DND-41 (cell line): ENCODE data around the gene ABCB11.

Source experiments
- ATAC-seq: fragments of 200-7000 bp; cut with Tn5 transposase; 3 replicates; pipeline ENCODE4 v1.9.1; 2021; ENCODE audit warnings: low read depth; ENCODE audit not compliant: insufficient read depth
- DNase-seq: peaks from one replicate; pipeline ENCODE4 v3.0.0-alpha.2; 2020
- H2AFZ ChIP-seq: 2 replicates; pipeline ENCODE4 v1.6.0; 2012; ENCODE audit warnings: low read depth, low read length
- H3K27ac ChIP-seq: 2 replicates; pipeline ENCODE4 v1.5.1; 2012; ENCODE audit warnings: low read length, inconsistent platforms
- H3K27me3 ChIP-seq: fragments of 200-600 bp; sonication (generic); 2 replicates; pipeline ENCODE4 v1.6.0; 2012; ENCODE audit warnings: low read length, mild to moderate bottlenecking, inconsistent platforms; ENCODE audit not compliant: insufficient read depth, poor library complexity
- H3K36me3 ChIP-seq: 2 replicates; pipeline ENCODE4 v1.5.1; 2012; ENCODE audit warnings: low read length, inconsistent platforms; ENCODE audit not compliant: insufficient read depth
- H3K4me1 ChIP-seq: 2 replicates; pipeline ENCODE4 v1.5.1; 2012; ENCODE audit warnings: mild to moderate bottlenecking, low read length; ENCODE audit not compliant: insufficient read depth
- H3K4me2 ChIP-seq: 2 replicates; pipeline ENCODE4 v1.6.0; 2012; ENCODE audit warnings: mild to moderate bottlenecking, moderate library complexity, low read length, inconsistent platforms; ENCODE audit not compliant: insufficient read depth
- H3K4me3 ChIP-seq, 2 experiments: fragments of 200-600 bp in 1 of 2; shearing (Covaris generic) in 1 of 2; 2 replicates each; pipeline ENCODE4 v1.5.1; 2012 to 2016; ENCODE audit warnings: inconsistent platforms in 2 of 2, low read length in 2 of 2, mild to moderate bottlenecking in 2 of 2, low read depth in 1 of 2, moderate library complexity in 1 of 2
- H3K79me2 ChIP-seq: 2 replicates; pipeline ENCODE4 v1.6.0; 2012; ENCODE audit warnings: low read length, inconsistent platforms; ENCODE audit not compliant: insufficient read depth
- H3K9ac ChIP-seq: 2 replicates; pipeline ENCODE4 v1.6.0; 2012; ENCODE audit warnings: low read depth, mild to moderate bottlenecking, inconsistent platforms, low read length, moderate library complexity
- H3K9me3 ChIP-seq: 2 replicates; pipeline ENCODE4 v1.5.1; 2012; ENCODE audit warnings: low read length, moderate library complexity, mild to moderate bottlenecking, inconsistent platforms; ENCODE audit not compliant: insufficient read depth, severe bottlenecking
- H4K20me1 ChIP-seq: 2 replicates; pipeline ENCODE4 v1.6.0; 2012; ENCODE audit warnings: low read length; ENCODE audit not compliant: insufficient read depth
- EZH2 ChIP-seq: IDR thresholded peaks from 3 replicates; pipeline ENCODE4 v1.6.1; 2012; ENCODE audit warnings: borderline replicate concordance, low read depth, mild to moderate bottlenecking, moderate library complexity, low read length, inconsistent platforms; ENCODE audit not compliant: severe bottlenecking
- TF ChIP-seq, protein P1 (sequence below): IDR thresholded peaks from 2 replicates; pipeline ENCODE4 v1.5.1; 2012; ENCODE audit warnings: borderline replicate concordance, low read length, moderate library complexity, mild to moderate bottlenecking; ENCODE audit not compliant: poor library complexity, severe bottlenecking; ENCODE audit errors: extremely low read depth

Gene ABCB11

DNA sequence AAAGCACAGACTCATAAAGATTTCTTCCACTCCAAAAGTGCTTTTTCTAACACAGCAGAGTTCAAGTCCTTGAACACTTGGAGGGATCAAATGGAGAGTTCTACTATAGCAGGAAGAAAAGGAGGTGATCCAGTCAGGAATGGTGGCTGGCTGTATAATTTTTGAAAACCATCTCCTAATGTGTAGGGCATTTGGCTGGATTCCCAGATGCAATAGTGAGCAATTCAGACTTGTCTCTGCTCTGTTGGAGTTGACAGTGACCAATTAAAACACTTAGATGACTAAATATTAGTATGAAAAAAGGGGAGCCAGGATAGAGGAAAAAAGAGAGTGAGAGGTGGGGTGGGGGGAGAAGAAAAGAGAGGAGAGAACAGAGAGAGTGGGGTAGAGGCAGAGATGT lies 135.4 kb downstream of the ABCB11 start:
- DNase-seq (no peak), ATAC-seq (no peak)
- Histone ChIP-seq H3K27ac (no peak overlapping the region), H3K4me2 (no peak overlapping the region), H3K4me3 (no peak overlapping the region), H2AFZ (no peak overlapping the region), H3K27me3 (no peaks in the 10 kb centered on the region), H3K9ac (no peak overlapping the region), H3K9me3 (no peaks in the 10 kb centered on the region), H3K36me3 (no peaks in the 10 kb centered on the region), H3K79me2 (no peaks in the 10 kb centered on the region), H3K4me1 (peaks cover 4% of the 10 kb centered on the region), H4K20me1 (no peaks in the 10 kb centered on the region)
- TF ChIP-seq, protein P1, sequence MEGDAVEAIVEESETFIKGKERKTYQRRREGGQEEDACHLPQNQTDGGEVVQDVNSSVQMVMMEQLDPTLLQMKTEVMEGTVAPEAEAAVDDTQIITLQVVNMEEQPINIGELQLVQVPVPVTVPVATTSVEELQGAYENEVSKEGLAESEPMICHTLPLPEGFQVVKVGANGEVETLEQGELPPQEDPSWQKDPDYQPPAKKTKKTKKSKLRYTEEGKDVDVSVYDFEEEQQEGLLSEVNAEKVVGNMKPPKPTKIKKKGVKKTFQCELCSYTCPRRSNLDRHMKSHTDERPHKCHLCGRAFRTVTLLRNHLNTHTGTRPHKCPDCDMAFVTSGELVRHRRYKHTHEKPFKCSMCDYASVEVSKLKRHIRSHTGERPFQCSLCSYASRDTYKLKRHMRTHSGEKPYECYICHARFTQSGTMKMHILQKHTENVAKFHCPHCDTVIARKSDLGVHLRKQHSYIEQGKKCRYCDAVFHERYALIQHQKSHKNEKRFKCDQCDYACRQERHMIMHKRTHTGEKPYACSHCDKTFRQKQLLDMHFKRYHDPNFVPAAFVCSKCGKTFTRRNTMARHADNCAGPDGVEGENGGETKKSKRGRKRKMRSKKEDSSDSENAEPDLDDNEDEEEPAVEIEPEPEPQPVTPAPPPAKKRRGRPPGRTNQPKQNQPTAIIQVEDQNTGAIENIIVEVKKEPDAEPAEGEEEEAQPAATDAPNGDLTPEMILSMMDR = no peak
- no peak for TF ChIP-seq EZH2

DNA sequence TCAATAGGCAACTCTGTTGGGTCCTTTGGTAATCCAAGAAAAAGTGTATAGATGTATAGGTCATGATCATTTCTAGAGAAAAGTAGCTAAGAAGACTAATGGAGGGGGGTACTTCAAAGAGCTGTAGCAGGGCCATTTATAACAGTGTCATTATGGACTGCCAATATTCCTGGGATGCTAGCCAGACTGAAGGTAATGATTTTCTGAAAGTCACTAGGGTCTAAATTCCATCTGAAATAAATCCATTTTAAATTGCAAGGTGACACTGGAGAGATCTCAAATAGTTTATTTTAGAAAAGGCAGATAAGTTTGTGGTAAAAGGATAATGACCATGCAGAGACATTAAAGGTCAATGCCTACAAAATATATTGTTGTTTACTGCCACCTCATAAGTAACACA lies 136.4 kb downstream of the ABCB11 start:
- H2AFZ ChIP-seq = no peak overlapping the region
- no peak overlapping the region for H3K9ac ChIP-seq
- H3K4me1 ChIP-seq = peaks cover 8% of the 10 kb centered on the region
- no peak overlapping the region for H3K4me2 ChIP-seq
- no peaks in the 10 kb centered on the region for H4K20me1 ChIP-seq
- no peak overlapping the region for H3K4me3 ChIP-seq
- TF ChIP-seq, protein P1 = no peak
- no peak for TF ChIP-seq EZH2
- H3K27me3 ChIP-seq = no peaks in the 10 kb centered on the region
- peaks cover 5% of the 10 kb centered on the region for H3K79me2 ChIP-seq
- H3K27ac ChIP-seq = no peak overlapping the region
- H3K9me3 ChIP-seq = no peaks in the 10 kb centered on the region
- DNase-seq (no peak), ATAC-seq (no peak)
- H3K36me3 ChIP-seq = peaks cover 3% of the 10 kb centered on the region; the same call in 1 of the 2 replicates

DNA sequence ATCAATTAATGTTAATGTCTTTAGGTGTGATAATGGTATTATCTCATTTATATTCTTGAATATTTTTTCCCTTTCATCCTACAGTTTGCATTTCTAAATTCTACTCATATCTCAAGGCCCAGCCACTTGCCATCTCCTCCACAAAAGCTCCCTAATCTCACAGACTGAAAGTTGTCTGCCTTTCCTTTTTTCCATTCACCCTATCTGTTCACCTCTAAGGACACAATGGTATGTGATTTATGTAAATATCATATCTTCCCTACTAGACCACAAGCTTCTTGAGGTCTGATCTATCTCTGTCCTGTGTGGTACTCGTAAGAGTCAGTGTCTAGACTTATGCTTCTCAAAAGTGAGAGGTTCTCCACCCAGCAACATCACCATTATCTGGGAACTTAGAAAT lies 137.0 kb downstream of the ABCB11 start:
- Histone ChIP-seq H2AFZ (no peak overlapping the region), H3K79me2 (peaks cover 11% of the 10 kb centered on the region), H3K27ac (no peak overlapping the region), H3K9ac (no peak overlapping the region), H3K4me2 (no peak overlapping the region), H3K9me3 (no peaks in the 10 kb centered on the region), H3K4me3 (no peak overlapping the region), H3K27me3 (no peaks in the 10 kb centered on the region), H4K20me1 (no peaks in the 10 kb centered on the region), H3K36me3 (peaks cover 4% of the 10 kb centered on the region; the same call in 1 of the 2 replicates), H3K4me1 (peaks cover 13% of the 10 kb centered on the region)
- TF ChIP-seq, protein P1 = no peak
- TF ChIP-seq EZH2 = no peak
- ATAC-seq = no peak
- DNase-seq = no peak

DNA sequence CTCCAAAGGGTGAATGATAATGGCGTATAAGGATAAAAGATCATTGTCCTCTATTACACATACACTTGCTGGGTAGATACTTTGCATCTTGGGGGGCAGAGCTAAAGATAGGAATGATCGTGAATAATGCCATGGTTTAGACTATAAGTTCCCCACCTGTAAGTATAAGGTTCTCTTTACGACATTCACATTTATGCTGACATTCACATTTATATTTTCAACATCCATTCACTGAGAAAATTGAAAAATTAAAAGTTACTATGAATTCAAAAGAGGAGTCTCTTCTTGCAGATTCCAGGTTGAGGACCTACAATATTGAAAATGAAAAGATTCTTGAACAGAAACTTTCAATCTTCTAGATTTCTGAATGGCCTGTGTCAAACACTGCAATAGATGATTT lies 138.8 kb downstream of the ABCB11 start:
- Histone ChIP-seq H3K79me2 (peaks cover 21% of the 10 kb centered on the region), H3K27ac (no peak overlapping the region), H3K9ac (no peak overlapping the region), H3K36me3 (peaks cover 16% of the 10 kb centered on the region), H3K4me1 (peaks cover 24% of the 10 kb centered on the region), H3K4me3 (no peak overlapping the region), H3K4me2 (no peak overlapping the region), H4K20me1 (no peaks in the 10 kb centered on the region), H3K27me3 (no peaks in the 10 kb centered on the region), H3K9me3 (no peaks in the 10 kb centered on the region), H2AFZ (no peak overlapping the region)
- ATAC-seq = no peak
- no peak for DNase-seq
- TF ChIP-seq, protein P1 = no peak
- TF ChIP-seq EZH2 = no peak
